Prostate gland (tissue), 2 donors: ENCODE results near the gene CEBPZOS.

Source experiments
- POLR2A ChIP-seq: fragments of 450-650 bp; IDR thresholded peaks from one replicate; pipeline ENCODE4 v1.6.1; 2016; ENCODE audit warnings: antibody characterized with exemption, mild to moderate bottlenecking
- POLR2AphosphoS5 ChIP-seq: sonication (generic); formaldehyde crosslinking; IDR thresholded peaks from one replicate; pipeline ENCODE4 v1.6.1; 2017; ENCODE audit warnings: antibody characterized with exemption
- TF ChIP-seq, protein P1 (sequence below), 4 experiments: fragments of 200-600 bp in 2 of 4; fragments of 450-650 bp in 2 of 4; sonication (generic) in 2 of 4; IDR thresholded peaks; 1 replicate in 3 of 4; 2 replicates in 1 of 4; pipeline ENCODE4 v1.5.1; 2016 to 2019; ENCODE audit warnings: antibody characterized with exemption in 4 of 4, mild to moderate bottlenecking in 2 of 4, moderate library complexity in 2 of 4

DNA sequence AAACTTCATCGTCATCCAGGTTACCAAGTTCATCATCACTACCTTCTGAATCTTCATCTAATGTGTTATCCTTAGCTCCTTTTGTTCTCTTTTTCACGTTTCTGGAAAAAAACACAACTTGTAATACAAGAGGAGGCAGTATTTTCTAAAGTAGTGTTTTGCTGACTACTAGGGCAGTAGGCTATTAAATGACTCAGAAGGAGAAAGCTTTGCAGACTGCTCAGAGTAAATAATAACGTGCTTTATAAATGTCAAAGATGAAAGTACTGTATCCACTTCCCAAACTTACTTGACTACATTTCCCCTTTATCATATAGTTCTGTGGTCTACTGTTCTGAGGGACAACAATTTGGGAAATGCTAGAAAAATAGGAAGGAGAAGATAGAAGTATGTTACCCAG, 15.6 kb downstream of the CEBPZOS start:
- TF ChIP-seq, protein P1, sequence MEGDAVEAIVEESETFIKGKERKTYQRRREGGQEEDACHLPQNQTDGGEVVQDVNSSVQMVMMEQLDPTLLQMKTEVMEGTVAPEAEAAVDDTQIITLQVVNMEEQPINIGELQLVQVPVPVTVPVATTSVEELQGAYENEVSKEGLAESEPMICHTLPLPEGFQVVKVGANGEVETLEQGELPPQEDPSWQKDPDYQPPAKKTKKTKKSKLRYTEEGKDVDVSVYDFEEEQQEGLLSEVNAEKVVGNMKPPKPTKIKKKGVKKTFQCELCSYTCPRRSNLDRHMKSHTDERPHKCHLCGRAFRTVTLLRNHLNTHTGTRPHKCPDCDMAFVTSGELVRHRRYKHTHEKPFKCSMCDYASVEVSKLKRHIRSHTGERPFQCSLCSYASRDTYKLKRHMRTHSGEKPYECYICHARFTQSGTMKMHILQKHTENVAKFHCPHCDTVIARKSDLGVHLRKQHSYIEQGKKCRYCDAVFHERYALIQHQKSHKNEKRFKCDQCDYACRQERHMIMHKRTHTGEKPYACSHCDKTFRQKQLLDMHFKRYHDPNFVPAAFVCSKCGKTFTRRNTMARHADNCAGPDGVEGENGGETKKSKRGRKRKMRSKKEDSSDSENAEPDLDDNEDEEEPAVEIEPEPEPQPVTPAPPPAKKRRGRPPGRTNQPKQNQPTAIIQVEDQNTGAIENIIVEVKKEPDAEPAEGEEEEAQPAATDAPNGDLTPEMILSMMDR (IDR thresholded peaks at IDR 0.05), result no peak
- TF ChIP-seq POLR2A (no peak), POLR2AphosphoS5 (no peak)
